ENCODE results near the gene MSL3. TPM values are rescaled to one million over a fixed set of nuclear protein-coding genes. Genes with fewer than 3 reads are reported as not detected.

MSL3 gene, protein sequence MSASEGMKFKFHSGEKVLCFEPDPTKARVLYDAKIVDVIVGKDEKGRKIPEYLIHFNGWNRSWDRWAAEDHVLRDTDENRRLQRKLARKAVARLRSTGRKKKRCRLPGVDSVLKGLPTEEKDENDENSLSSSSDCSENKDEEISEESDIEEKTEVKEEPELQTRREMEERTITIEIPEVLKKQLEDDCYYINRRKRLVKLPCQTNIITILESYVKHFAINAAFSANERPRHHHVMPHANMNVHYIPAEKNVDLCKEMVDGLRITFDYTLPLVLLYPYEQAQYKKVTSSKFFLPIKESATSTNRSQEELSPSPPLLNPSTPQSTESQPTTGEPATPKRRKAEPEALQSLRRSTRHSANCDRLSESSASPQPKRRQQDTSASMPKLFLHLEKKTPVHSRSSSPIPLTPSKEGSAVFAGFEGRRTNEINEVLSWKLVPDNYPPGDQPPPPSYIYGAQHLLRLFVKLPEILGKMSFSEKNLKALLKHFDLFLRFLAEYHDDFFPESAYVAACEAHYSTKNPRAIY
- 40.1 and 46.8 TPM in 2 replicates for total RNA-seq

GRCh38 chrX:11757719-11758399, at the start of gene MSL3:
Gene MSL3, plus strand, starts transcription at chrX:11758237. Its CDS starts 27 bp downstream, at chrX:11758264.

Other genes starting within 250 kb of the MSL3 start
- 0.30 and 0.32 TPM in 2 replicates for gene ARHGAP6, start 92.3 kb upstream of the MSL3 start, total RNA-seq

Measured in epithelial cell of umbilical artery (primary cell).